Stimulated activated CD4-positive, alpha-beta T cell treated with anti-CD3 and anti-CD28 coated beads, Interleukin-2, amount 100 ng/mL, for 4 hours (primary cell): Measurements from ENCODE around the gene IRAK1BP1.
A peak's percentile ranks its signal among the peaks of the same experiment; 100 is the strongest.
"Not testable (repeated sequence)": the region's sequence is repeated elsewhere in the genome, so short reads cannot be mapped to it uniquely, and the experiment has no call there.

Experiments
- DNase-seq: peaks from one replicate; pipeline ENCODE4 v3.0.0-alpha.2; 2020; ENCODE audit warnings: low read depth

IRAK1BP1 gene

GRCh38 chr6:78867370-78868040, at the start of gene IRAK1BP1:
Gene IRAK1BP1 (plus strand): TSS chr6:78867551. CDS start chr6:78867577, 26 bp downstream.
- DNase-seq = peak; percentile 59

GRCh38 chr6:78824045-78824444, 43.3 kb upstream of the IRAK1BP1 start:
- DNase-seq = no peak

GRCh38 chr6:78829407-78829806, 37.9 kb upstream of the IRAK1BP1 start:
- no peak for DNase-seq

- DNase-seq = no peak
Observed at GRCh38 chr6:78830805-78831204, 36.5 kb upstream of the IRAK1BP1 start.

GRCh38 chr6:78831492-78831891, 35.9 kb upstream of the IRAK1BP1 start:
- no peak for DNase-seq

- DNase-seq = no peak
Observed at GRCh38 chr6:78832091-78832808, 35.1 kb upstream of the IRAK1BP1 start.

- DNase-seq = no peak
Observed at GRCh38 chr6:78835817-78836216, 31.5 kb upstream of the IRAK1BP1 start.

GRCh38 chr6:78836598-78836997, 30.8 kb upstream of the IRAK1BP1 start:
- no peak for DNase-seq

- no peak for DNase-seq
Observed at GRCh38 chr6:78841111-78841510, 26.2 kb upstream of the IRAK1BP1 start.

- no peak for DNase-seq
Observed at GRCh38 chr6:78842953-78843352, 24.4 kb upstream of the IRAK1BP1 start.

- DNase-seq = no peak
Observed at GRCh38 chr6:78844899-78845298, 22.5 kb upstream of the IRAK1BP1 start.

GRCh38 chr6:78845567-78845966, 21.8 kb upstream of the IRAK1BP1 start:
- no peak for DNase-seq

GRCh38 chr6:78850621-78851020, 16.7 kb upstream of the IRAK1BP1 start:
- DNase-seq = no peak

- no peak for DNase-seq
Observed at GRCh38 chr6:78851156-78851555, 16.2 kb upstream of the IRAK1BP1 start.

- DNase-seq = no peak
Observed at GRCh38 chr6:78854546-78854945, 12.8 kb upstream of the IRAK1BP1 start.

GRCh38 chr6:78858339-78858938, 8.9 kb upstream of the IRAK1BP1 start:
- DNase-seq = not testable (repeated sequence)

GRCh38 chr6:78861509-78861908, 5.8 kb upstream of the IRAK1BP1 start:
- DNase-seq = no peak

GRCh38 chr6:78863576-78863975, 3.8 kb upstream of the IRAK1BP1 start:
- DNase-seq = no peak

GRCh38 chr6:78864957-78865356, 2.4 kb upstream of the IRAK1BP1 start:
- no peak for DNase-seq

GRCh38 chr6:78867020-78867369, 356 bp upstream of the IRAK1BP1 start:
- no peak for DNase-seq

- no peak for DNase-seq
Observed at GRCh38 chr6:78868116-78868515, 765 bp downstream of the IRAK1BP1 start.

- no peak for DNase-seq
Observed at GRCh38 chr6:78875505-78875904, 8.2 kb downstream of the IRAK1BP1 start.

GRCh38 chr6:78883651-78884050, 16.3 kb downstream of the IRAK1BP1 start:
- DNase-seq = no peak
